ENCODE results near the gene RABEP2.

The RABEP2 gene

DNA sequence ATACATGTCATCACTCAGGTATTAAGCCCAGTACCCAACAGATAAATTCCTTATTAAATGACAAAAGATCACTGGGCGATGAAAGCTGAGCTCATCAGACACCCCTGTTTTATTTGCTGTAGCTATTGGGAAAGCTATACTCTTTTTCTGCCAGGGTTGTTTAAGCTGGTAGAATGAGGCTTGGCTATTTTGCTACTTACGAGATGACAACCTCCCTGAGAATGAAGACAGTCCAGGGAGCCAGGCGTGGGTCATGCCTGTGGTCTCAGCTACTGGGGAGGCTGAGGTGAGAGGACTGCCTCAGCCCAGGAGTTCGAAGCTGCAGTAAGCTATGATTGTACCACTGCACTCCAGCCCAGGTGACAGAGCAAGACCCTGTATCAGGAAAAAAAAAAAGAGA is 65.7 kb downstream of the RABEP2 start:
- in situ Hi-C loops (cut with MboI; ENCODE audit: low sequenced_read_pairs) = no loop called here

DNA sequence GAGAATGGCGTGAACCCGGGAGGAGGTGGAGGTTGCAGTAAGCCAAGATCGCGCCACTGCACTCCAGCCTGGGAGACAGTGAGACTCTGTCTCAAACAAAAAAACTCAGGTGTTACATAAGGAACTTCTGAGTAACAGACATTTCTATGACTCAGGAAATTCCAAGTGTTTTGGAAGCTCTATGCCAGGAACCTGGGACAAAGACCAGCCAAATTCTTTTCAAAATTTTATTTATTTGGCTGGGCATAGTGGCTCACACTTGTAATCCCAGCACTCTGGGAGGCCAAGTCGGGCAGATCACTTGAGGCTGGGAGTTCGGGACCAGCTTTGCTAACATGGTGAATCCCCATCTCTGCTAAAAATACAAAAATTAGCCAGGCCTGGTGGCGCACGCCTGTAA is 66.6 kb downstream of the RABEP2 start:
- in situ Hi-C loops (cut with MboI; ENCODE audit: low sequenced_read_pairs) = no loop called here

Measured in hTERT RPE-1 (cell line).